Measurements from ENCODE around the gene CCDC149. TPM values are rescaled to one million over a fixed set of nuclear protein-coding genes. Genes with fewer than 3 reads are reported as not detected.

CCDC149 gene
- total RNA-seq, 1 donor from 2014 or later, result 10.2 TPM

GRCh38 chr4:24885342-24885741 is 27.5 kb downstream of the CCDC149 start:
- H3K27me3 ChIP-seq (ENCODE audit: insufficient read depth, low read length), result no peaks in the 10 kb centered on the region
- no peak overlapping the region for H3K4me3 ChIP-seq (ENCODE audit: insufficient read depth, low read depth, low read length)
- H3K4me2 ChIP-seq (ENCODE audit: low read length), result no peak overlapping the region
- Mint-ChIP-seq H3K27me3 (ENCODE audit: low read depth, unreplicated experiment) (no peaks in the 10 kb centered on the region), H3K36me3 (ENCODE audit: low read depth, unreplicated experiment) (peaks cover 3% of the 10 kb centered on the region), H3K9me3 (ENCODE audit: unreplicated experiment) (no peaks in the 10 kb centered on the region), H3K4me3 (ENCODE audit: unreplicated experiment) (no peak overlapping the region), H3K27ac (ENCODE audit: unreplicated experiment) (no peak overlapping the region), H3K4me1 (ENCODE audit: low read depth, unreplicated experiment) (peaks cover 6% of the 10 kb centered on the region)
- peaks cover 6% of the 10 kb centered on the region for H4K20me1 ChIP-seq (ENCODE audit: insufficient read depth, low read length)
- no peak overlapping the region for H3K27ac ChIP-seq (ENCODE audit: low read depth, low read length)
- no peaks in the 10 kb centered on the region for H3K36me3 ChIP-seq (ENCODE audit: insufficient read depth, low read length)
- H3K4me1 ChIP-seq (ENCODE audit: insufficient read depth, low read length), result no peaks in the 10 kb centered on the region
- peak; percentile 29 for DNase-seq (ENCODE audit: low read depth)
- no peak for TF ChIP-seq EZH2 (IDR thresholded peaks at IDR 0.05; ENCODE audit: insufficient read depth, low read length)
- no peak for TF ChIP-seq CTCF (IDR thresholded peaks at IDR 0.05; ENCODE audit: insufficient read depth, low read depth, low read length)
- no peaks in the 10 kb centered on the region for H3K9me3 ChIP-seq (ENCODE audit: insufficient read depth, low read depth, low read length)
- no peak for FAIRE-seq
- no peaks in the 10 kb centered on the region for H3K79me2 ChIP-seq (ENCODE audit: insufficient read depth, low read length)
- no peak overlapping the region for H2AFZ ChIP-seq (ENCODE audit: low read depth, low read length)
- H3K9ac ChIP-seq (ENCODE audit: low read length), result no peak overlapping the region

- no peak overlapping the region for H3K27ac Mint-ChIP-seq (ENCODE audit: unreplicated experiment)
- H3K36me3 Mint-ChIP-seq (ENCODE audit: low read depth, unreplicated experiment), result peaks cover 3% of the 10 kb centered on the region
- H3K36me3 ChIP-seq (ENCODE audit: insufficient read depth, low read length), result no peaks in the 10 kb centered on the region
- no peak overlapping the region for H3K9ac ChIP-seq (ENCODE audit: low read length)
- DNase-seq (ENCODE audit: low read depth), result no peak
- no peak for FAIRE-seq
- H3K4me3 ChIP-seq (ENCODE audit: insufficient read depth, low read depth, low read length), result no peak overlapping the region
- TF ChIP-seq EZH2 (IDR thresholded peaks at IDR 0.05; ENCODE audit: insufficient read depth, low read length) (no peak), CTCF (IDR thresholded peaks at IDR 0.05; ENCODE audit: insufficient read depth, low read depth, low read length) (no peak)
- no peaks in the 10 kb centered on the region for H3K27me3 Mint-ChIP-seq (ENCODE audit: low read depth, unreplicated experiment)
- no peaks in the 10 kb centered on the region for H3K4me1 ChIP-seq (ENCODE audit: insufficient read depth, low read length)
- H3K9me3 Mint-ChIP-seq (ENCODE audit: unreplicated experiment), result no peaks in the 10 kb centered on the region
- no peaks in the 10 kb centered on the region for H3K79me2 ChIP-seq (ENCODE audit: insufficient read depth, low read length)
- H3K4me1 Mint-ChIP-seq (ENCODE audit: low read depth, unreplicated experiment), result peaks cover 5% of the 10 kb centered on the region
- H4K20me1 ChIP-seq (ENCODE audit: insufficient read depth, low read length), result peaks cover 6% of the 10 kb centered on the region
- no peak overlapping the region for H3K4me2 ChIP-seq (ENCODE audit: low read length)
- no peak overlapping the region for H3K4me3 Mint-ChIP-seq (ENCODE audit: unreplicated experiment)
- H2AFZ ChIP-seq (ENCODE audit: low read depth, low read length), result no peak overlapping the region
- no peak overlapping the region for H3K27ac ChIP-seq (ENCODE audit: low read depth, low read length)
- H3K9me3 ChIP-seq (ENCODE audit: insufficient read depth, low read depth, low read length), result no peaks in the 10 kb centered on the region
- H3K27me3 ChIP-seq (ENCODE audit: insufficient read depth, low read length), result no peaks in the 10 kb centered on the region
Measured at GRCh38 chr4:24884902-24885301, 27.9 kb downstream of the CCDC149 start.

GRCh38 chr4:24881508-24882196 is 31.2 kb downstream of the CCDC149 start:
- no peak for FAIRE-seq
- H3K36me3 Mint-ChIP-seq (ENCODE audit: low read depth, unreplicated experiment), result peaks cover 3% of the 10 kb centered on the region
- H3K9me3 Mint-ChIP-seq (ENCODE audit: unreplicated experiment), result no peaks in the 10 kb centered on the region
- no peaks in the 10 kb centered on the region for H3K79me2 ChIP-seq (ENCODE audit: insufficient read depth, low read length)
- no peak for DNase-seq (ENCODE audit: low read depth)
- no peaks in the 10 kb centered on the region for H3K27me3 Mint-ChIP-seq (ENCODE audit: low read depth, unreplicated experiment)
- no peak overlapping the region for H3K4me3 Mint-ChIP-seq (ENCODE audit: unreplicated experiment)
- no peak for TF ChIP-seq EZH2 (IDR thresholded peaks at IDR 0.05; ENCODE audit: insufficient read depth, low read length)
- no peak for TF ChIP-seq CTCF (IDR thresholded peaks at IDR 0.05; ENCODE audit: insufficient read depth, low read depth, low read length)
- peaks cover 5% of the 10 kb centered on the region for H3K4me1 Mint-ChIP-seq (ENCODE audit: low read depth, unreplicated experiment)
- H3K4me1 ChIP-seq (ENCODE audit: insufficient read depth, low read length), result no peaks in the 10 kb centered on the region
- H3K4me2 ChIP-seq (ENCODE audit: low read length), result no peak overlapping the region
- H2AFZ ChIP-seq (ENCODE audit: low read depth, low read length), result no peak overlapping the region
- no peaks in the 10 kb centered on the region for H3K36me3 ChIP-seq (ENCODE audit: insufficient read depth, low read length)
- no peaks in the 10 kb centered on the region for H3K9me3 ChIP-seq (ENCODE audit: insufficient read depth, low read depth, low read length)
- H3K9ac ChIP-seq (ENCODE audit: low read length), result no peak overlapping the region
- no peak overlapping the region for H3K27ac Mint-ChIP-seq (ENCODE audit: unreplicated experiment)
- H4K20me1 ChIP-seq (ENCODE audit: insufficient read depth, low read length), result no peaks in the 10 kb centered on the region
- H3K27ac ChIP-seq (ENCODE audit: low read depth, low read length), result no peak overlapping the region
- no peaks in the 10 kb centered on the region for H3K27me3 ChIP-seq (ENCODE audit: insufficient read depth, low read length)
- H3K4me3 ChIP-seq (ENCODE audit: insufficient read depth, low read depth, low read length), result no peak overlapping the region

Data from astrocyte (in vitro differentiated cells and primary cell).